Activated CD4-positive, alpha-beta memory T cell treated with anti-CD3 and anti-CD28 coated beads for 36 hours (primary cell): ENCODE measurements around the gene GATA2. TPM values are rescaled to one million over a fixed set of nuclear protein-coding genes. Genes with fewer than 3 reads are reported as not detected.

Experiments used
- CTCF ChIA-PET: fragments of 350-600 bp; sonication (Branson Sonifier 250); formaldehyde crosslinking; loops from one replicate; lab custom pipeline; 2021; ENCODE audit warnings: antibody characterized with exemption, inconsistent platforms; lab: Charles Lee
- POLR2A ChIA-PET: fragments of 350-600 bp; sonication (Branson Sonifier 250); formaldehyde crosslinking; loops from one replicate; lab custom pipeline; 2021; ENCODE audit warnings: antibody characterized with exemption; lab: Charles Lee
- DNase-seq: peaks from one replicate; pipeline ENCODE4 v3.0.0-alpha.2; 2020
- H3K27ac Mint-ChIP-seq: one replicate; pipeline ENCODE4 v1.8.0; 2021; ENCODE audit warnings: mixed read lengths
- H3K27me3 Mint-ChIP-seq: one replicate; pipeline ENCODE4 v1.8.0; 2021; ENCODE audit warnings: mixed read lengths
- H3K36me3 Mint-ChIP-seq: one replicate; pipeline ENCODE4 v1.8.0; 2021; ENCODE audit warnings: mixed read lengths
- H3K4me1 Mint-ChIP-seq: one replicate; pipeline ENCODE4 v1.8.0; 2021; ENCODE audit warnings: low read depth, mixed read lengths
- H3K4me3 Mint-ChIP-seq: one replicate; pipeline ENCODE4 v1.8.0; 2021; ENCODE audit warnings: mild to moderate bottlenecking, mixed read lengths
- H3K9me3 Mint-ChIP-seq: one replicate; pipeline ENCODE4 v1.8.0; 2021; ENCODE audit warnings: mixed read lengths
- intact Hi-C: fragments of 100-400 bp; cut with micrococcal nuclease; formaldehyde crosslinking; loops from one replicate; pipeline ENCODE4 v1.15.1; 2023
- total RNA-seq, 2 experiments: library from RNA; stranded (reverse); gene quantifications; one replicate each; pipeline ENCODE4 v1.2.3, GENCODE V29; 2021

GATA2 gene
- total RNA-seq, 2 experiments from 2014 or later, result not detected

GRCh38 chr3:128515967-128516366 is 23.0 kb upstream of the GATA2 start:
- POLR2A ChIA-PET, result no interaction called here
- H3K4me1 Mint-ChIP-seq, result no peaks in the 10 kb centered on the region
- no peaks in the 10 kb centered on the region for H3K36me3 Mint-ChIP-seq
- CTCF ChIA-PET, result interaction anchor here (0.5 kb wide), 1 partner anchor 207 kb away, joined by 3 read pairs; no protein-coding TSS in a partner anchor
- H3K4me3 Mint-ChIP-seq, result no peak overlapping the region
- intact Hi-C loops, result no loop called here
- no peak overlapping the region for H3K27ac Mint-ChIP-seq
- H3K9me3 Mint-ChIP-seq, result peaks cover 14% of the 10 kb centered on the region
- peaks cover 41% of the 10 kb centered on the region for H3K27me3 Mint-ChIP-seq
- DNase-seq, result no peak

DNA sequence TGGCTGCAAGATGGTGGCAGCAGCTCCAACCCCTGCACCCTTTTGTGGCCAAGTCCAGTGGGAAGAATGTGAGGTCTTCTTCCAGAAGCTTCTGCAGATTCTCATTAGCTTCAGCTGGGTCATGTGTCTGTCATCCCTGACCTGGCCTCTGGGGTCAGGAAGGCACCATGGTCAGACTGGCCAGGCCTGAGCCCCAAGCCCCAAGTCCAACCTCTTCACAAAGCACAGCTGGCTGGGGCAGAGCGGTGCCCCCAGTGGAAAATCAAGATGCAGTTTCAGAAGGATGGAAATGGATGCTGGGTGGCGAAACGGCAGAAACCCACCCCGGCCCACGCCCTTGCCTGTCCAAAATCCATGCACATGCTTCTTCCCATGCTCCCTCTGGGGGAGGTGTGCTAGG is 15.9 kb upstream of the GATA2 start:
- H3K36me3 Mint-ChIP-seq, result no peaks in the 10 kb centered on the region
- H3K27ac Mint-ChIP-seq, result no peak overlapping the region
- CTCF ChIA-PET, result no interaction called here
- peaks cover 7% of the 10 kb centered on the region for H3K27me3 Mint-ChIP-seq
- peaks cover 4% of the 10 kb centered on the region for H3K9me3 Mint-ChIP-seq
- H3K4me1 Mint-ChIP-seq, result no peaks in the 10 kb centered on the region
- POLR2A ChIA-PET, result no interaction called here
- no peak for DNase-seq
- intact Hi-C loops, result no loop called here
- H3K4me3 Mint-ChIP-seq, result no peak overlapping the region

GRCh38 chr3:128506754-128507153 is 13.8 kb upstream of the GATA2 start:
- intact Hi-C loops, result no loop called here
- H3K4me3 Mint-ChIP-seq, result no peak overlapping the region

GRCh38 chr3:128505771-128506170 is 12.8 kb upstream of the GATA2 start:
- intact Hi-C loops, result no loop called here
- POLR2A ChIA-PET, result no interaction called here
- DNase-seq, result no peak
- CTCF ChIA-PET, result interaction anchor here (1.2 kb wide), 1 partner anchor 79 kb away, joined by 3 read pairs; no protein-coding TSS in a partner anchor
- no peaks in the 10 kb centered on the region for H3K36me3 Mint-ChIP-seq
- H3K4me1 Mint-ChIP-seq, result no peaks in the 10 kb centered on the region
- H3K27ac Mint-ChIP-seq, result no peak overlapping the region
- H3K4me3 Mint-ChIP-seq, result no peak overlapping the region
- peaks cover 9% of the 10 kb centered on the region for H3K27me3 Mint-ChIP-seq
- H3K9me3 Mint-ChIP-seq, result no peaks in the 10 kb centered on the region

More at GRCh38 chr3:128506754-128507153, 13.8 kb upstream of the GATA2 start:
- ChIA-PET CTCF (interaction anchor here (0.6 to 1.5 kb wide), 3 partner anchors 9 to 81 kb away, joined by 3 to 6 read pairs (median 5); no protein-coding TSS in a partner anchor), POLR2A (no interaction called here)
- Mint-ChIP-seq H3K36me3 (no peaks in the 10 kb centered on the region), H3K9me3 (no peaks in the 10 kb centered on the region), H3K4me1 (no peaks in the 10 kb centered on the region), H3K27me3 (peaks cover 11% of the 10 kb centered on the region), H3K27ac (no peak overlapping the region)
- DNase-seq, result no peak

- CTCF ChIA-PET, result interaction anchor here (1.2 kb wide), 1 partner anchor 78 kb away, joined by 3 read pairs; no protein-coding TSS in a partner anchor
These were observed 12.1 kb upstream of the GATA2 start for GRCh38 chr3:128504963-128505730.

GRCh38 chr3:128504533-128504915 is 11.5 kb upstream of the GATA2 start:
- POLR2A ChIA-PET, result no interaction called here
- H3K4me1 Mint-ChIP-seq, result no peaks in the 10 kb centered on the region
- no peak overlapping the region for H3K4me3 Mint-ChIP-seq
- no peaks in the 10 kb centered on the region for H3K36me3 Mint-ChIP-seq
- H3K9me3 Mint-ChIP-seq, result no peaks in the 10 kb centered on the region
- no peak overlapping the region for H3K27ac Mint-ChIP-seq
- CTCF ChIA-PET, result no interaction called here
- DNase-seq, result no peak
- intact Hi-C loops, result no loop called here
- H3K27me3 Mint-ChIP-seq, result peaks cover 14% of the 10 kb centered on the region

More at GRCh38 chr3:128504963-128505730, 12.1 kb upstream of the GATA2 start:
- POLR2A ChIA-PET, result no interaction called here
- no peaks in the 10 kb centered on the region for H3K9me3 Mint-ChIP-seq
- no peak overlapping the region for H3K27ac Mint-ChIP-seq
- no peaks in the 10 kb centered on the region for H3K36me3 Mint-ChIP-seq
- intact Hi-C loops, result no loop called here
- H3K4me3 Mint-ChIP-seq, result no peak overlapping the region
- peaks cover 9% of the 10 kb centered on the region for H3K27me3 Mint-ChIP-seq
- no peak for DNase-seq
- H3K4me1 Mint-ChIP-seq, result no peaks in the 10 kb centered on the region

DNA sequence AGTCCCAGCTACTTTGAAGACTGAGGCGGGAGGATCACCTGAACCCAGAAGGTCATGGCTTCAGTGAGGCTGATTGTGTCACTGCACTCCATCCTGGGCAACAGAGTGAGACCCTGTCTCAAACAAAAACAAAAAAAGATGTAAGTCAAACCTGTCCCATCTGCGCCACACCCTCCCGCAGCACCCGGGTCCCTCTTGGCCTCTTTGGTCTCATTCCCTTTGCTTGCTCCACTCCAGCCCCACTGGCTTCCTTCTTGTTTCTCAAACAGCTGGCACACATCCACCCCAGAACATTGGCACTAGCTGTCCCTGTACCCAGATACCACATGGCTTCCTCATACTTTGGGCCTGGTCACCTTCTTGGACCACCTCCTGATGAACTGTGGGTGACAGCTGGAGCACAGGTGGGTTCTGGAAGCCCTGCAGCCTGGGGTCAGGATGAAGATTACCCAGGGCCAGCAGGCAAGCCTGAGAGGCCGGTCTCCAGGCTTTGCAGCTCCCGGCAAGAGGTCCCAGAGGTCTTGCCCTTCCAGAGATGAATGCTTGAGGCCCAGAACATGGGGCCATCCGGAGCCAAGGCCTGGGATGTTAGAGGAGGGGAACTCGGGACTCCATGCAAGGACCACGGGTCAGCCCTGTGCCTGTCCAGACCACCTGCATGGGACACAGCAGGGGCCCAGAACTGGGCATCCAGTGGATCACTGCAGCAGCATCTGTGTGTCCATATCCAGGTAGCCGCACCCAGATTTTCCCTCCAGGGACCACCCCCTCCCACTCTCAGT is 10.9 kb upstream of the GATA2 start:
- CTCF ChIA-PET, result interaction anchor here (1.4 kb wide), 1 partner anchor 81 kb away, joined by 3 read pairs; no protein-coding TSS in a partner anchor

DNA sequence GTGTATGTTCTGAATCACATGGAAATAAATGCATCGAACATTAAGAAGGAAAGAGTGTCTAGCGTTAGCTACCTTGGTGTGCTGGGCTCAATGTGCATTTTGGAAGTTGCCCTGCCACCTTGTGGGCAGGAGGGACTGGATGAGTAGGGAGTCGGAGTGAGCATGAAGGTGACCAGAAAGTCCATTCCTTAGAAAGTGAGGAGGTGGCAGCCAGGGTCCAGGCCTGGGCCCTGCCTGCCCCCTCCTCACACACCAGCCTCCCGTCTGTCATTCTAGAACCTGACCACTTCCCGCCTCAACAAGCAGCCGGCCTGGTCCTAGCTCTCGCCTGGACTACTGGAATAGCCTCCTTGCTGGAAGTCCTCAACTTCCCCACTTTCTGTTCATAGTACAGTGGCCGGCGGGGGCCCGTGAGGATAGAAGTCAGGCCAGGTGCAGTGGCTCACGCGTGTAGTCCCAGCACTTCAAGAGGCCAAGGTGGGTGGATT is 10.2 kb upstream of the GATA2 start:
- POLR2A ChIA-PET, result no interaction called here
- CTCF ChIA-PET, result interaction anchor here (1.4 kb wide), 1 partner anchor 81 kb away, joined by 3 read pairs; no protein-coding TSS in a partner anchor
- H3K27ac Mint-ChIP-seq, result no peak overlapping the region
- no peak overlapping the region for H3K4me3 Mint-ChIP-seq
- intact Hi-C loops, result no loop called here
- peaks cover 17% of the 10 kb centered on the region for H3K27me3 Mint-ChIP-seq
- H3K4me1 Mint-ChIP-seq, result no peaks in the 10 kb centered on the region
- no peak for DNase-seq
- H3K36me3 Mint-ChIP-seq, result no peaks in the 10 kb centered on the region
- no peaks in the 10 kb centered on the region for H3K9me3 Mint-ChIP-seq

More for the DNA sequence above, 10.9 kb upstream of the GATA2 start:
- intact Hi-C loops, result no loop called here
- H3K27me3 Mint-ChIP-seq, result peaks cover 10% of the 10 kb centered on the region
- no peaks in the 10 kb centered on the region for H3K36me3 Mint-ChIP-seq
- no peaks in the 10 kb centered on the region for H3K4me1 Mint-ChIP-seq
- DNase-seq, result no peak
- no peak overlapping the region for H3K27ac Mint-ChIP-seq
- H3K4me3 Mint-ChIP-seq, result no peak overlapping the region
- POLR2A ChIA-PET, result no interaction called here
- no peaks in the 10 kb centered on the region for H3K9me3 Mint-ChIP-seq

DNA sequence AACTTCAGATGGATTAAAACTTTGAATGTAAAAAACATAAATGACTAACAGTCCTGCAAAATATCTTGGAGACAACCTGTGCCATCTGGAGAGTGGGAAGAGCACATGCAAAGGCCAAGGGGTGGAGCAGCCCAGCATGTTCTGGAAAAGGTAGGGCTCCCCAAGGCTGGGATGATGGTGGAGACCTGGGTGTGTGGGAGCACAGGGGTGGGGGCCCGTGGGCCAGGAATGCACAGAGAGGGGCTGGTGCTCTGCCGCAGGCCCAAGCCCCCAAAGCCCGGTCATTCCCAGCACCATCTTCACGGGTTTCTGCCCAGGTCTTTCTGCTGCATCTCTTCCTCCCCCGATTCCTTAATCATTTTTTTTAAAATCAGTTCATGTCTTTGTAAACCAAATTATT is 9.7 kb upstream of the GATA2 start:
- Mint-ChIP-seq H3K4me1 (no peaks in the 10 kb centered on the region), H3K9me3 (no peaks in the 10 kb centered on the region), H3K36me3 (no peaks in the 10 kb centered on the region), H3K27me3 (peaks cover 18% of the 10 kb centered on the region), H3K4me3 (no peak overlapping the region), H3K27ac (no peak overlapping the region)
- ChIA-PET POLR2A (no interaction called here), CTCF (interaction anchor here (1.4 kb wide), 1 partner anchor 82 kb away, joined by 3 read pairs; no protein-coding TSS in a partner anchor)
- DNase-seq, result no peak
- intact Hi-C loops, result no loop called here

- DNase-seq, result no peak
- Mint-ChIP-seq H3K9me3 (no peaks in the 10 kb centered on the region), H3K4me3 (no peak overlapping the region), H3K27ac (no peak overlapping the region), H3K36me3 (no peaks in the 10 kb centered on the region), H3K4me1 (peaks cover 5% of the 10 kb centered on the region), H3K27me3 (peaks cover 23% of the 10 kb centered on the region)
- POLR2A ChIA-PET, result no interaction called here
- intact Hi-C loops, result no loop called here
- CTCF ChIA-PET, result interaction anchor here (1.0 kb wide), 1 partner anchor 75 kb away, joined by 5 read pairs; no protein-coding TSS in a partner anchor
These were observed 8.4 kb upstream of the GATA2 start for GRCh38 chr3:128501431-128501830.

DNA sequence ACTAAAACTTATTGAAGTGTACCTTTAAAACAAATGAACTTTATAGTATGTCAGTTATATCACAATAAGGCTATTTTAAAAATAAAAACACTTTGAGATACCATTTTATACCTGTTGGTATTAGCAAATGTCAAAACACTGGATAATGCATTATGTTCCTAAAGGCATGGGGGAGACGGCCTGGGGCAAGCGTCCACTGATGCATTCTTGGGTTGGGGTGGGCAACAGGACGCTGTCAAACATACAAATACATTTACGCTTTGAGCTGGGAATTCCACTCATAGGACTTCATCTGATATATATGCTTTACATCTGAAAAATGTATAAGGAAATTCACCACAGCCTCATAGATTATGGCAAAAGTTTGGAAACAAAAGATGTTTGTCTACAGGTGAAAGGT is 7.6 kb upstream of the GATA2 start:
- Mint-ChIP-seq H3K4me1 (peaks cover 5% of the 10 kb centered on the region), H3K4me3 (no peak overlapping the region), H3K27me3 (peaks cover 28% of the 10 kb centered on the region), H3K9me3 (no peaks in the 10 kb centered on the region), H3K27ac (no peak overlapping the region), H3K36me3 (no peaks in the 10 kb centered on the region)
- ChIA-PET POLR2A (no interaction called here), CTCF (no interaction called here)
- DNase-seq, result no peak
- intact Hi-C loops, result no loop called here

DNA sequence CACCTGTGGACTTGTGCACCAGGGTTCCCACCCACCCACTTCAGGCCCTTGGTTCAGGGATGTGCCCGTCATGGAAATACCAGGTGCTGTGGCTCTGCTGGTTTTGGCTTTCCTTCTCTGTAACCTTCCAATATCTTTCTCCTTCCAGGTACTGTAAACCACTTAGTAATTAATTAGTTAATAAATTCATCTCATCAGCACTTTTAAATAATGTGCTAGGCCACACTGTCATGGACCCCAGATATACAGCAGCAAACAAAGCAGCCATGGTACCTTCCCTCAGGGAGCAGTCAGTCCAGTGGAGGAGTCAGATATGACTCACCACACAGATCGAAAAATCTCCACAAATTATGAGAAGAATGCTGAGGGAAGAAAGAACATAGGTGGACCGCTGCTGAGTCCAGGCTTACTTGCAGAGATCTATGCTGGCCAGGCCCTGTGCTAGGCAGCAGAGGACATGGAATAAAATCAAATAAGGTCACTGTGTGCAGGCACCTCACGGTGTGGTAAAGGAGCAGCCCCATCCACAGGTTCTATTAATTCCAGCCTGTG is 6.8 kb upstream of the GATA2 start:
- H3K27ac Mint-ChIP-seq, result no peak overlapping the region
- no peak for DNase-seq
- H3K4me1 Mint-ChIP-seq, result peaks cover 5% of the 10 kb centered on the region
- POLR2A ChIA-PET, result no interaction called here
- H3K36me3 Mint-ChIP-seq, result no peaks in the 10 kb centered on the region
- H3K27me3 Mint-ChIP-seq, result peaks cover 35% of the 10 kb centered on the region
- H3K4me3 Mint-ChIP-seq, result no peak overlapping the region
- no peaks in the 10 kb centered on the region for H3K9me3 Mint-ChIP-seq
- intact Hi-C loops, result no loop called here
- CTCF ChIA-PET, result interaction anchor here (0.8 to 1.6 kb wide), 4 partner anchors 11 to 73 kb away, joined by 3 to 19 read pairs (median 3); no protein-coding TSS in a partner anchor
